Measurements from ENCODE around the gene SARDH. TPM values are rescaled to one million over a fixed set of nuclear protein-coding genes. Genes with fewer than 3 reads are reported as not detected.

The SARDH gene
- total and polyA plus RNA-seq, 2 of the 8 experiments (the other 6 are each of a cell fraction or from before 2014, with no cell fraction given): 6.4 to 7.4 TPM

DNA sequence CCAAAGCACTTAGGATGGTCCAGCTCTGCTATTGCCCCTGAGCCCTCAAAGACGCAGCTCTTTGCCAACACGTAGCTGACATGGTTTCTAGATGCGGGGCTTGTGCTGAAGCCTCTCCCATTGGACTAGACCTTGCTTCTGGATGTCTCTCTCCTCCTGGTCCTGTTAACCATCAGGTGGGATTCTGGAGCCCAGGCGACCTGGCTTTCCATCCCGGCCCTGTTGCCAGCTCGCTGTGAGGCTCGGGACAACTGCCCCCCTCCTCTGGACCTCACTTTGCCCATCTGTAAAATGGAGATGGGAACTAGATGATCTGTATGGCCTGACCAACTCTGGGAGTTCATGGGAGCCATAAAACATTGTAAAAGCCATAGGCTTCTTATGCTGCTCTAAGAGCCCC lies 98.0 kb downstream of the SARDH start (continued):
- TF ChIP-seq CREB1 (IDR thresholded peaks at IDR 0.05): no peak
- TF ChIP-seq HDAC6 (IDR thresholded peaks at IDR 0.05; ENCODE audit: low read depth, low read length): no peak
- no peak for TF ChIP-seq SIX5 (IDR thresholded peaks at IDR 0.05; ENCODE audit: low read depth, low read length)
- no peak for TF ChIP-seq SAP30 (IDR thresholded peaks at IDR 0.05; ENCODE audit: insufficient read depth, insufficient replicate concordance, low read length)
